ENCODE results near the gene C1QTNF6.

C1QTNF6 gene

DNA sequence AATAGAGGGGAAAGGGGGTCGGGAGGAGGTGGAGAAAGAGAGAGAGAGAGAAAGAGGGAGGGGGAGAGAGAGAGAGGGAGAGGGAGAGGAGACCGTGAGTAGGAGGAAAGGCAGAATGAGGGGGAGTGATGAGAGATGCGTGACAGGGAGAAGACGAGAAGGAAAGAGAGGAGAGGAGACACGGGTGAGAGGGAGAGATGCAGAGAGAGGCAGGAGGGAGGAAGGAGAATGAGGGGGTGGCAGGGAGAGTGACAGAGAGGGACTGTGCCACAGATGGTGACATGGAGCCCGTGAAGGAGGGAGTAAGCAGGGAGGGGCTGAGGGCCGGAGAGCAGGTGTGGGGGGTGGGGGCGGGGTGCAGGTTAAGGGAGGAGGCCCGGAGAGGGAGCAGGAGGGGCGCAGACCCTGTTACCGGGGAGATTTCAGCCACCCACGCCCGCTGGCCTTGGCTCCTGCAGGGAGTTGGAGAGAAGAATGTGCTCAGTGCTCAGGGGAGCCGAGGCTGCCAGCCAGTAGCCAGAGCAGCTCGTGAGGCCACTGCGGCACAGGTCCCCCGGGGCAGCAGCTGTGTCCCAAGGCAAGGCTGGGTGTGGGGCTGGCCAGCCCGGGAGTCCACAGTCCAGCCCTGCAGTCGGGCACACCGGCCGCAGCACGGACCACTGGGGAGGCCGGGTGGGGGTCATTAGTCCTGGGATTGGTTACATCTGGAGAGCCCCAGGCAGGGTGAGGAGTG, 24.3 kb upstream of the C1QTNF6 start, which contains the start of gene SSTR3:
Gene SSTR3 (minus strand): TSS at position 304 of the 733 bp plus-strand sequence. CDS start 4,674 bp downstream, outside the sequence.
- 16 to 19% methylated on average over 23 of the region's 23 CpGs for WGBS, 2 experiments
- Histone ChIP-seq H3K9me3 (ENCODE audit: control insufficient read depth, low read length) (no peaks in the 10 kb centered on the region), H3K4me3 (ENCODE audit: insufficient read depth, low read depth, low read length) (no peak within 1 kb of the TSS), H3K36me3 (ENCODE audit: control insufficient read depth, insufficient read depth, low read length) (no peaks in the 10 kb centered on the region), H3K27me3 (ENCODE audit: control insufficient read depth, insufficient read depth, low read length, poor library complexity, severe bottlenecking) (no peaks in the 10 kb centered on the region), H3K27ac (ENCODE audit: insufficient read depth, low read depth, low read length, poor library complexity, severe bottlenecking) (no peak within 1 kb of the TSS), H3K4me1 (ENCODE audit: control insufficient read depth, insufficient read depth, low read length) (peaks cover 18% of the 10 kb centered on the region)

DNA sequence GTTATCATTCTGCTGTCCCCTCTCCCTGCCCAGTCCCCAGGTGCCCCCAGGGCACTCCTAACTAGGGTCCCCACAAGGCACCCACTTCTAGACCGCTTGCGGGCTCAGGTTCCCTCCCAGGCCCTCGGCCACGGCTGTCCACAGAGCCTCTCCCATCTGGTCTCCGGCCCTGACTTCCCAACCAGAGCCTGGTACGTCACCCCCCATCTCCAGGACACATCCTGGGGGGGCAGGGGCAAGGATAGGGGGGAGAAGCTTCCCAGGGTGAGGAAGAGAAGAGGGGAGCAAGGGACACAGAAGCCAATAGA, 23.8 kb upstream of the C1QTNF6 start:
- no peaks in the 10 kb centered on the region for H3K27me3 ChIP-seq (ENCODE audit: control insufficient read depth, insufficient read depth, low read length, poor library complexity, severe bottlenecking)
- H3K9me3 ChIP-seq (ENCODE audit: control insufficient read depth, low read length) = no peaks in the 10 kb centered on the region
- no peaks in the 10 kb centered on the region for H3K36me3 ChIP-seq (ENCODE audit: control insufficient read depth, insufficient read depth, low read length)
- WGBS, 2 experiments = 83 to 87% methylated on average over 6 of the region's 6 CpGs
- peaks cover 18% of the 10 kb centered on the region for H3K4me1 ChIP-seq (ENCODE audit: control insufficient read depth, insufficient read depth, low read length)
- no peak overlapping the region for H3K27ac ChIP-seq (ENCODE audit: insufficient read depth, low read depth, low read length, poor library complexity, severe bottlenecking)
- no peak overlapping the region for H3K4me3 ChIP-seq (ENCODE audit: insufficient read depth, low read depth, low read length)

DNA sequence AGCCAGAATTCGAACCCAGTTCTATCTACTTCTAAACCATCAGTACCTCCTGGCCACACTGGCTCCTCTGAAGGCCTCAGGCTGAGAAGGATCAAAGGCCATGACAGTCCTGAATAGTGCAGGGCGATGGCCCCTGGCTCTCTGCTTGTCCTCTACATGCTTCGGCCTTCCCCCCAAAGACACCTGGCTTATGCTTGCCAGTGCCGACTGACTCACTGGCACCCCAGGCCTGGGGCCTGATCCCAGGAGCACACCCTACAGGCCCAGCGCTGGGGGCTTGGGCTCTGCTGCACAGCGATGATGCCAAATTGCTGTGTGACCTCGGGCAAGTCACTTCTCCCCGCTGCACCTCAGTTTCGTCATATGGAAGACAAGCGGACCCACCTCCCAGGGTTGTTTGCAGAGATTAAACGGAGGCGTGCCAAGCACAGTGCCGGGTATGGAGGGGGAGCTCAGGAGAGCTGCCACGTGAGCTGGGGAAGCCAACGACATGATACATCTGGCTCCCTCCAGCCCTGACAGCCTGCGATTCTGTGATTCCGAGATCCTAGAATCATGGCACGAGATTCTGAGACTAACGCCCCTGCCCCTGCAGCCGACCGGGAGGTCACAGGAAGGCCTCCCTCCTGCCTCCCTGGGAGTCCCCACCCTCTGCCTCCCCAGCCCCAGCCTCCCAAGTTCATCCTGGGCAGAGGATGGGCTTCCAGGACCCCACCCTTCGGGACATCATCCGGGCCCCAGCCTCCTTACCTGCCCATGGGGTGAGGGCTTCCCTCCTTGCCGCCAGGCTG, 23.2 kb upstream of the C1QTNF6 start:
- Histone ChIP-seq H3K36me3 (ENCODE audit: control insufficient read depth, insufficient read depth, low read length) (no peaks in the 10 kb centered on the region), H3K27me3 (ENCODE audit: control insufficient read depth, insufficient read depth, low read length, poor library complexity, severe bottlenecking) (no peaks in the 10 kb centered on the region), H3K9me3 (ENCODE audit: control insufficient read depth, low read length) (no peaks in the 10 kb centered on the region), H3K4me1 (ENCODE audit: control insufficient read depth, insufficient read depth, low read length) (peaks cover 18% of the 10 kb centered on the region), H3K27ac (ENCODE audit: insufficient read depth, low read depth, low read length, poor library complexity, severe bottlenecking) (no peak overlapping the region), H3K4me3 (ENCODE audit: insufficient read depth, low read depth, low read length) (no peak overlapping the region)
- WGBS, 2 experiments = 90 to 92% methylated on average over 24 of the region's 24 CpGs

DNA sequence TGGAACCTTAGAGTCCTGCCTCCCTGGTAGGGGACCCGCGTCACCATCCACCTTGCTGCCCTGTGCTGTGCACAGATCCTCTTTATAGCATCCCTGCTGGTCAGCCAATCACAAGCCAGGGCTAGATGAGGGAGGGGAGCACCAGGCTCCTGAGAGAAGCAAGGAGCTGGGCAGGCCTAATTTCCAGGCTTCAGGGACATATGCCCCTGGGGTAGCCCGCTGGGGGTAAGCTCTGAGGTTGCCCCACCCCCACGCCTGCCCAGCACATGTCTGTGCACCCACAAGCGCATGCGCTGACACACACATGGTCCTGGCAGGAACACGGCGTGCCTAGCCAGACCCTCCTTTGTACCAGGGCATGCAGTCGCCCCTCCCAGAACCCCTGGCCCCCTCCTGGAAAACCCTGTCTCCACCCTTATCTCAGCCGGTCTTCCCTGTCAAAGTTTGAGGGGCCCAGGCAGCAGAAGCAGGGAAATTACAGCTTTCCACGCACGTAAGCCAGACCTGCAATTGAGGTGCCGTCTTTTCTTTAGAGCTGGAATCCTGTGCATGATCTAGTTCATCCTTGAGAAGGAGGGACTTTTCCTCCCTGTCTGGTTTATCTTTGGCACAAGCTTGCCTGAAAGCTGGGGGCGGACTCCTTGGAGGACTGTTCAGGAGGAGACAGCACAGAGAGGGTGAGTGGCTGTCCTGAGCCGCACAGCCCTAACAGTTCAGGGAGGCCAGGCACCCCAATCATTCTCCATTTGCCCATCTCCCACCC, 22.2 kb upstream of the C1QTNF6 start:
- 87 to 90% methylated on average over 15 of the region's 15 CpGs for WGBS, 2 experiments

DNA sequence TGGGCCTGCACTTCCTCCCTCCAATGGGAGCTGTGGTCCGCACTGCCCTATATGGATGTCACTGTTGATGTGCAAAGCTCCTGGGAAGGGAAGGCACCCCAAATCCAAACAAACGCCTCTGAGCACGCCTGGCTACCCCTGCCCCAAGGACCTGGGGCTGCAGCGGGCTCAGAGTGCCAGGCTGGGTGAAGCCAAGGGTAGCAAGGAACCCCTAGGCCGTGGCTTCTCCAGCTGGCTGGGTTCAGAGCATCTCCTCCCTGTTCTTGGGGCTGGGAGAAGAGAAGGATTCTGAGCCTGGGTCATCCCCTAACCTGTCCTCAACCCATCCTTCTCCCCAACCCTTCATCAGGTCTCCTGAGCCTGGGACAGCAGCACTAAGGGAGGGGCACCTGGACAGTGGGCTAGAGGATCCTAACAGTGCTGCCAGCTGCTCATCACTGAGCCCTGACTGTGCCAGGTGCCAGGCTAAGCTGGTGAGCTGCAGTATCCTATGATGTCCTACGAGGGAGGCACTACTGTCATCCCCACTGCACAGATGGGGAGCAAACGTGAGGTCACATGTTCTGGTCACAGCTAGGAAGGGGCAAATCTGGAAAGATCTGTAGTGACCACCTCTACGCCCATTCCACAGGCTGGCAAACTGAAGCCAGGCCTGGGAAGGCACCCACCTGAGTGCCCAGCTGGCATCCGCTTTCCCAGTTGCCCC, 21.2 kb upstream of the C1QTNF6 start:
- H3K36me3 ChIP-seq (ENCODE audit: control insufficient read depth, insufficient read depth, low read length) = no peaks in the 10 kb centered on the region
- 91 to 92% methylated on average over 9 of the region's 9 CpGs for WGBS, 2 experiments

More for the DNA sequence above, 22.2 kb upstream of the C1QTNF6 start:
- Histone ChIP-seq H3K27ac (ENCODE audit: insufficient read depth, low read depth, low read length, poor library complexity, severe bottlenecking) (no peak overlapping the region), H3K4me1 (ENCODE audit: control insufficient read depth, insufficient read depth, low read length) (peaks cover 18% of the 10 kb centered on the region), H3K4me3 (ENCODE audit: insufficient read depth, low read depth, low read length) (no peak overlapping the region), H3K27me3 (ENCODE audit: control insufficient read depth, insufficient read depth, low read length, poor library complexity, severe bottlenecking) (no peaks in the 10 kb centered on the region), H3K36me3 (ENCODE audit: control insufficient read depth, insufficient read depth, low read length) (no peaks in the 10 kb centered on the region), H3K9me3 (ENCODE audit: control insufficient read depth, low read length) (no peaks in the 10 kb centered on the region)

DNA sequence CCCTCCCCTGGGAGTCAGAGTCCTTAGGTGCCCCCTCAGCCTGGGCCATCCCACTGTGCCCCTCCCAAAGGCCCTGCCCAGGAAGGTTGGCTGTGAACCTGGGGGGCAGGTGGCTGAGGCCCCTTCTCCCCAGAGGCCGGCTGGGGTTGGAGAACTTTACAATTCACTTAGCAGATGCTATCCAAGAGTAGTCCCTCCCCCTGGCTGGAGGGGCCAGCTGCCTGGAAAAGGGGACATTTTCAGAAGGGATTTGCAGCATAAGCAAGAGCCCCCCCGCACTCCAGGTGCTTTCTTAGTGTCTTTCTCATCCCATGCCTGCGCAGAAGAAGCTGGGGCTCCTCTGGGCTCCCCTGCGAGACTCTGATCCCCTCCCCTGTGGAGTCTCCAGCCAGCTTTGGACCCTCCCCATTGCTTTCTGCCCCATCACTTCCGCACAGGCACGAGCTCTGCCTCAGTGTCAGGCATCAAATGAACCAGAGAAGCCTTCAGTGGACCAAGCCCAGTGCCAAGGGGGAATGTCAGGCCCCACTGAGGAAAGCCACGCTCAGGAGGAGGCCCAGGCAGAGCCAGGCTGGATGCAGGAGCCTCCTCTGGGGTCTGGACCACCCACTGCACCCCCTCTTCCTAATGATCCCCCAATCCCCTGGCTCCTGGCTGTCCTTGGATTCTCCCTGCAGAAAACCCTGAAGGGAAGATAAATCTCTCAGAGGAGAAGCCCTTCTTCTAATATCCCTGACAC, 20.5 kb upstream of the C1QTNF6 start:
- Histone ChIP-seq H3K36me3 (ENCODE audit: control insufficient read depth, insufficient read depth, low read length) (no peaks in the 10 kb centered on the region), H3K4me3 (ENCODE audit: insufficient read depth, low read depth, low read length) (no peak overlapping the region), H3K27ac (ENCODE audit: insufficient read depth, low read depth, low read length, poor library complexity, severe bottlenecking) (no peak overlapping the region), H3K4me1 (ENCODE audit: control insufficient read depth, insufficient read depth, low read length) (peaks cover 14% of the 10 kb centered on the region), H3K9me3 (ENCODE audit: control insufficient read depth, low read length) (no peaks in the 10 kb centered on the region), H3K27me3 (ENCODE audit: control insufficient read depth, insufficient read depth, low read length, poor library complexity, severe bottlenecking) (no peaks in the 10 kb centered on the region)
- 71 to 75% methylated on average over 7 of the region's 7 CpGs for WGBS, 2 experiments

More for the DNA sequence above, 21.2 kb upstream of the C1QTNF6 start:
- Histone ChIP-seq H3K27ac (ENCODE audit: insufficient read depth, low read depth, low read length, poor library complexity, severe bottlenecking) (no peak overlapping the region), H3K4me1 (ENCODE audit: control insufficient read depth, insufficient read depth, low read length) (peaks cover 14% of the 10 kb centered on the region), H3K27me3 (ENCODE audit: control insufficient read depth, insufficient read depth, low read length, poor library complexity, severe bottlenecking) (no peaks in the 10 kb centered on the region), H3K4me3 (ENCODE audit: insufficient read depth, low read depth, low read length) (no peak overlapping the region), H3K9me3 (ENCODE audit: control insufficient read depth, low read length) (no peaks in the 10 kb centered on the region)

DNA sequence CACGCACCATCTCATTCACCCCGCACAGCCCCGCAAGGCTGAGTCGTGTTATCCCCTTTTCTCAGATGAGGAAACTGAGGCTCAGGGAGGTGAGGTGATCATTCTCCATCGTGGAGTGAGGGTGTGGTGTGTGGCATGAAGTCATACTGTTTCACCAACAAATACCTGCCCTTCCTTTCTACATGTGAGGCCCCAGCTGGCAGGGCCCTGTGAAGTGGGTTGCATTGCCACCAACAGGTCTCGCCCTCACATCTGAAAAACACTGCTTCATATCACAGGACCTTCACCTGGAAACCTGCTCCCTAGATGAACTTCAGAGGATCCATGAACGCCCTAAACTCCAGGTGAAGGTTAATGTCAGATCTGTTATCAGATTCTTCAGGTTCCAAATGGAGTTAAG, 19.9 kb upstream of the C1QTNF6 start:
- H3K9me3 ChIP-seq (ENCODE audit: control insufficient read depth, low read length) = no peaks in the 10 kb centered on the region
- no peak overlapping the region for H3K4me3 ChIP-seq (ENCODE audit: insufficient read depth, low read depth, low read length)
- H3K36me3 ChIP-seq (ENCODE audit: control insufficient read depth, insufficient read depth, low read length) = no peaks in the 10 kb centered on the region
- no peaks in the 10 kb centered on the region for H3K27me3 ChIP-seq (ENCODE audit: control insufficient read depth, insufficient read depth, low read length, poor library complexity, severe bottlenecking)
- H3K4me1 ChIP-seq (ENCODE audit: control insufficient read depth, insufficient read depth, low read length) = peaks cover 14% of the 10 kb centered on the region
- WGBS, 2 experiments = 88 to 93% methylated on average over 7 of the region's 7 CpGs
- no peak overlapping the region for H3K27ac ChIP-seq (ENCODE audit: insufficient read depth, low read depth, low read length, poor library complexity, severe bottlenecking)

DNA sequence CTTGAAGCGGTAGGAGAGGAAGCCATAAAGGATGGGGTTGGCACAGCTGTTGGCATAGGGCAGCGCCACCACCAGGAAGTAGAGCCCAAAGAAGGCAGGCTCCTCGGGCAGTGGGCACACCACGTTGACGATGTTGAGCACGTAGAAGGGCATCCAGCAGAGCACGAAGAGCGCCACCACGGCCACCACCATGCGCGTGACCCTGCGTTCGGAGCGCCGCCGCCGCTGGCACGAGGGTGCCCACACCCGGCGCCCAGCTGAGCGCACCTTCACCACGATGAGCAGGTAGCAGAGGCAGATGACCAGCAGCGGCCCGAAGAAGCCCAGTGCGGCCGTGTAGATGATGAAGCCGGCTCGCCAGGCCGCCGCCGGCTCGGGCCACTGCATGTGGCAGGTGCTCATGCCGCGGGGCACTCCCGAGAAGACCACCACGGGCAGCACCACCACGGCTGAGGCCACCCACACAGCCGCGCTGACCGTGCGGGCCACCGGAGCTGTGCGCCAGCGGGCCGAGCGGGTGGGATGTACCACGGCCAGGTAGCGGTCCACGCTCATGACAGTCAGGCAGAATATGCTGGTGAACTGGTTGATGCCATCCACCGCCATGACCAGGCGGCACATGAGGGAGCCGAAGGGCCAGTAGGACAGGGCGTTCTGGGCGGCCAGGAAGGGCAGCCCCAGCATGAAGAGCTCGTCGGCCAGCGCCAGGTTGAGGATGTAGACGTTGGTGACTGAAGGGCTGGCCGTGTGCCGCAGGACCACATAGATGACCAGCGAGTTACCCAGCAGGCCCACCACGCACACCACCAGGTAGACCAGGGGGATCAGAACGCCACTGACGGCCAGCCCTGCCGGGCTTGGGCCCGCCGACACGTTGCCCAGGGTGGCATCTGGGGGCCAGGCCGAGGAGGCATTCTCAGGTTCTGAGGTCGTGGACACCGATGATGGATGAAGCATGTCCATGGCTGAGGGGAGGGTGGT, 19.1 kb upstream of the C1QTNF6 start:
- Histone ChIP-seq H3K36me3 (ENCODE audit: control insufficient read depth, insufficient read depth, low read length) (no peaks in the 10 kb centered on the region), H3K4me1 (ENCODE audit: control insufficient read depth, insufficient read depth, low read length) (peaks cover 7% of the 10 kb centered on the region), H3K9me3 (ENCODE audit: control insufficient read depth, low read length) (no peaks in the 10 kb centered on the region), H3K27me3 (ENCODE audit: control insufficient read depth, insufficient read depth, low read length, poor library complexity, severe bottlenecking) (no peaks in the 10 kb centered on the region), H3K4me3 (ENCODE audit: insufficient read depth, low read depth, low read length) (no peak overlapping the region), H3K27ac (ENCODE audit: insufficient read depth, low read depth, low read length, poor library complexity, severe bottlenecking) (no peak overlapping the region)
- 96% methylated on average over 71 of the region's 71 CpGs for WGBS, 2 experiments

Measured in ectodermal cell (in vitro differentiated cells).